Activated CD4-positive, alpha-beta T cell treated with anti-CD3 and anti-CD28 coated beads, Interleukin-2, amount 50 U/mL, for 48 hours (primary cell): ENCODE results near the gene CPT1C.

Experiments
- DNase-seq, 2 experiments: peaks; one replicate each; pipeline ENCODE4 v3.0.0-alpha.2; 2020

Gene CPT1C

DNA sequence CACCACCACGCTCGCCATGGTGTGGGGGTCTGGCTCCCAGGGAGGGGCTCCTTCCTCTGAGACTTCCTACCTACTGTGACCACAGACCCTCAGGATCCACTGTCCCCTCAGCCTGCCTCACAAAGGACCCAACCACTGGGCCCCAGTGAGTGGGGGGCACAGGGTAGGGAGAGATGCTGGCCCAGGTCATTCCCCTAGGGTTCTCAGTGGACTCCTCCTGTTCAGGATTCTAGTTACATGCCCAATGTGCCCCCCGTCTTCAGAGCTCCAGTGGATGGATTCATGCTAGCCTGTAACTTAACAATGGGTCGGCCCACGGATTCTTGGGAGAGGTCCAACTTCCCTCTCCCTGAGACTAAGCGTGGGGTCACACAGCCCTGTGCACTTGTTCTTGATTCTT is 72.3 kb downstream of the CPT1C start, which contains the start of gene TSKS:
TSKS (minus strand) TSS at position 77 of the 400 bp plus-strand sequence; CDS start at position 18, 59 bp downstream.
- DNase-seq: no peak
